ENCODE data around the gene TSPAN33.

Gene TSPAN33

GRCh38 chr7:129202058-129202777 lies 57.7 kb downstream of the TSPAN33 start:
- Histone ChIP-seq H3K4me3 (ENCODE audit: low read depth, low read length) (no peak overlapping the region), H3K27me3 (replicated peaks) (no peaks in the 10 kb centered on the region), H3K36me3 (replicated peaks) (no peaks in the 10 kb centered on the region), H3K27ac (no peak overlapping the region)
- DNase-seq: no peak
- no peak for TF ChIP-seq CTCF (IDR thresholded peaks at IDR 0.05; ENCODE audit: low read depth, low read length, missing control alignments)
- in situ Hi-C loops (cut with HindIII; ENCODE audit: low pct_ligation_motif_present, low sequenced_read_pairs): no loop called here

- H3K27me3 ChIP-seq (replicated peaks): no peaks in the 10 kb centered on the region
- H3K27ac ChIP-seq: no peak overlapping the region
- H3K36me3 ChIP-seq (replicated peaks): no peaks in the 10 kb centered on the region
- H3K4me3 ChIP-seq (ENCODE audit: low read depth, low read length): no peak overlapping the region
- no peak for DNase-seq
- in situ Hi-C loops (cut with HindIII; ENCODE audit: low pct_ligation_motif_present, low sequenced_read_pairs): no loop called here
- no peak for TF ChIP-seq CTCF (IDR thresholded peaks at IDR 0.05; ENCODE audit: low read depth, low read length, missing control alignments)
Observed at GRCh38 chr7:129203050-129203741, 58.7 kb downstream of the TSPAN33 start.

GRCh38 chr7:129205126-129205818 lies 60.8 kb downstream of the TSPAN33 start:
- H3K4me3 ChIP-seq (ENCODE audit: low read depth, low read length): no peak overlapping the region
- no peaks in the 10 kb centered on the region for H3K36me3 ChIP-seq (replicated peaks)
- H3K27ac ChIP-seq: no peak overlapping the region
- H3K27me3 ChIP-seq (replicated peaks): no peaks in the 10 kb centered on the region
- in situ Hi-C loops (cut with HindIII; ENCODE audit: low pct_ligation_motif_present, low sequenced_read_pairs): no loop called here
- TF ChIP-seq CTCF (IDR thresholded peaks at IDR 0.05; ENCODE audit: low read depth, low read length, missing control alignments): no peak
- DNase-seq: no peak

- no peaks in the 10 kb centered on the region for H3K36me3 ChIP-seq (replicated peaks)
Observed at GRCh38 chr7:129205987-129206785, 61.7 kb downstream of the TSPAN33 start.

More at GRCh38 chr7:129205987-129206785, 61.7 kb downstream of the TSPAN33 start:
- no peaks in the 10 kb centered on the region for H3K27me3 ChIP-seq (replicated peaks)
- no peak overlapping the region for H3K4me3 ChIP-seq (ENCODE audit: low read depth, low read length)
- no peak overlapping the region for H3K27ac ChIP-seq
- TF ChIP-seq CTCF (IDR thresholded peaks at IDR 0.05; ENCODE audit: low read depth, low read length, missing control alignments): no peak
- in situ Hi-C loops (cut with HindIII; ENCODE audit: low pct_ligation_motif_present, low sequenced_read_pairs): no loop called here
- no peak for DNase-seq

Data from brain microvascular endothelial cell (primary cell).